ENCODE measurements around the gene TNNT3. TPM values are rescaled to one million over a fixed set of nuclear protein-coding genes. Genes with fewer than 3 reads are reported as not detected.

TNNT3 gene
- total RNA-seq, 2 donors from 2014 or later, result not detected

GRCh38 chr11:1932105-1932480, 12.6 kb downstream of the TNNT3 start:
- TF ChIP-seq, protein P1, sequence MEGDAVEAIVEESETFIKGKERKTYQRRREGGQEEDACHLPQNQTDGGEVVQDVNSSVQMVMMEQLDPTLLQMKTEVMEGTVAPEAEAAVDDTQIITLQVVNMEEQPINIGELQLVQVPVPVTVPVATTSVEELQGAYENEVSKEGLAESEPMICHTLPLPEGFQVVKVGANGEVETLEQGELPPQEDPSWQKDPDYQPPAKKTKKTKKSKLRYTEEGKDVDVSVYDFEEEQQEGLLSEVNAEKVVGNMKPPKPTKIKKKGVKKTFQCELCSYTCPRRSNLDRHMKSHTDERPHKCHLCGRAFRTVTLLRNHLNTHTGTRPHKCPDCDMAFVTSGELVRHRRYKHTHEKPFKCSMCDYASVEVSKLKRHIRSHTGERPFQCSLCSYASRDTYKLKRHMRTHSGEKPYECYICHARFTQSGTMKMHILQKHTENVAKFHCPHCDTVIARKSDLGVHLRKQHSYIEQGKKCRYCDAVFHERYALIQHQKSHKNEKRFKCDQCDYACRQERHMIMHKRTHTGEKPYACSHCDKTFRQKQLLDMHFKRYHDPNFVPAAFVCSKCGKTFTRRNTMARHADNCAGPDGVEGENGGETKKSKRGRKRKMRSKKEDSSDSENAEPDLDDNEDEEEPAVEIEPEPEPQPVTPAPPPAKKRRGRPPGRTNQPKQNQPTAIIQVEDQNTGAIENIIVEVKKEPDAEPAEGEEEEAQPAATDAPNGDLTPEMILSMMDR (conservative IDR thresholded peaks at IDR 0.05), result no peak
- no peak overlapping the region for H3K4me3 Mint-ChIP-seq

DNA sequence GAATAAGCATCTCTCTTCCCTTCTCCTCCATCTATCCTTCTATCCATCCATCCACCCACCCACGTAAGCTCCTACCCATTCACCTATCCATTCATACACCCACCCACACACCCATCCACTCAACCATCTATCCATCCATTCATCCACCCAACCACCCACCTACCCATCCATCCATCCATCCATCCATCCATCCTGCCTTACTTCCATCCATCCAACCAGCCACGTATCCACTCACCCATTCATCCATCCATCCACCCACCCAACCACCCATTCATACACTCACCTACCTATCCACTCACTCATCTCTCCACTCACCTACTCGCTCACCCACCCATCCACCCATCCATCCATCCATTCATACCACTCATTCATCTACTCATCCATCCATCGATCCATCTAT, 13.2 kb downstream of the TNNT3 start:
- Histone ChIP-seq H3K9me3 (ENCODE audit: control insufficient read depth, low read length) (no peaks in the 10 kb centered on the region), H3K4me1 (ENCODE audit: control insufficient read depth, insufficient read depth, low read length) (no peaks in the 10 kb centered on the region), H3K4me3 (ENCODE audit: low read length) (no peak overlapping the region), H3K27ac (ENCODE audit: low read depth, low read length) (no peak overlapping the region), H3K27me3 (ENCODE audit: control insufficient read depth, insufficient read depth, low read length, poor library complexity, severe bottlenecking) (no peaks in the 10 kb centered on the region), H3K36me3 (ENCODE audit: control insufficient read depth, insufficient read depth, low read length) (no peaks in the 10 kb centered on the region), H3K9ac (ENCODE audit: extremely low read depth, low read length, poor library complexity, severe bottlenecking) (no peak overlapping the region)
- Mint-ChIP-seq H3K27ac (no peak overlapping the region), H3K27me3 (ENCODE audit: insufficient read depth) (peaks cover 5% of the 10 kb centered on the region), H3K9me3 (no peaks in the 10 kb centered on the region), H3K4me3 (no peak overlapping the region), H3K36me3 (ENCODE audit: low read depth) (no peaks in the 10 kb centered on the region), H3K4me1 (no peaks in the 10 kb centered on the region)
- TF ChIP-seq, protein P1 (conservative IDR thresholded peaks at IDR 0.05), result no peak
- DNase-seq, result no peak
- 90% methylated on average over 2 to 4 of the region's 4 CpGs for WGBS, 2 experiments (ENCODE audit: insufficient coverage in 1 of 2, insufficient read length in 1 of 2)

More at GRCh38 chr11:1932105-1932480, 12.6 kb downstream of the TNNT3 start:
- no peaks in the 10 kb centered on the region for H3K4me1 Mint-ChIP-seq
- Histone ChIP-seq H3K4me3 (ENCODE audit: low read length) (no peak overlapping the region), H3K27me3 (ENCODE audit: control insufficient read depth, insufficient read depth, low read length, poor library complexity, severe bottlenecking) (no peaks in the 10 kb centered on the region), H3K9me3 (ENCODE audit: control insufficient read depth, low read length) (no peaks in the 10 kb centered on the region), H3K4me1 (ENCODE audit: control insufficient read depth, insufficient read depth, low read length) (no peaks in the 10 kb centered on the region), H3K36me3 (ENCODE audit: control insufficient read depth, insufficient read depth, low read length) (no peaks in the 10 kb centered on the region), H3K9ac (ENCODE audit: extremely low read depth, low read length, poor library complexity, severe bottlenecking) (no peak overlapping the region), H3K27ac (ENCODE audit: low read depth, low read length) (no peak overlapping the region)
- peaks cover 5% of the 10 kb centered on the region for H3K27me3 Mint-ChIP-seq (ENCODE audit: insufficient read depth)
- no peak for DNase-seq
- H3K36me3 Mint-ChIP-seq (ENCODE audit: low read depth), result no peaks in the 10 kb centered on the region
- 91 to 97% methylated on average over 3 to 11 of the region's 11 CpGs for WGBS, 2 experiments (ENCODE audit: insufficient coverage in 1 of 2, insufficient read length in 1 of 2)
- no peaks in the 10 kb centered on the region for H3K9me3 Mint-ChIP-seq
- no peak overlapping the region for H3K27ac Mint-ChIP-seq

- no peaks in the 10 kb centered on the region for H3K9me3 ChIP-seq (ENCODE audit: control insufficient read depth, low read length)
- H3K4me3 ChIP-seq (ENCODE audit: low read length), result no peak overlapping the region
- no peaks in the 10 kb centered on the region for H3K4me1 ChIP-seq (ENCODE audit: control insufficient read depth, insufficient read depth, low read length)
- no peaks in the 10 kb centered on the region for H3K36me3 ChIP-seq (ENCODE audit: control insufficient read depth, insufficient read depth, low read length)
- 92 to 97% methylated on average over 13 to 18 of the region's 18 CpGs for WGBS, 2 experiments (ENCODE audit: insufficient coverage in 1 of 2, insufficient read length in 1 of 2)
- no peak for DNase-seq
- H3K27me3 ChIP-seq (ENCODE audit: control insufficient read depth, insufficient read depth, low read length, poor library complexity, severe bottlenecking), result no peaks in the 10 kb centered on the region
- TF ChIP-seq, protein P1 (conservative IDR thresholded peaks at IDR 0.05), result no peak
- no peaks in the 10 kb centered on the region for H3K4me1 Mint-ChIP-seq
- H3K9ac ChIP-seq (ENCODE audit: extremely low read depth, low read length, poor library complexity, severe bottlenecking), result no peak overlapping the region
- no peak overlapping the region for H3K27ac ChIP-seq (ENCODE audit: low read depth, low read length)
- no peaks in the 10 kb centered on the region for H3K36me3 Mint-ChIP-seq (ENCODE audit: low read depth)
- no peak overlapping the region for H3K27ac Mint-ChIP-seq
- peaks cover 5% of the 10 kb centered on the region for H3K27me3 Mint-ChIP-seq (ENCODE audit: insufficient read depth)
- H3K9me3 Mint-ChIP-seq, result no peaks in the 10 kb centered on the region
- H3K4me3 Mint-ChIP-seq, result no peak overlapping the region
Observed at GRCh38 chr11:1933416-1934334, 14.2 kb downstream of the TNNT3 start.

All from endodermal cell (in vitro differentiated cells).